CD4-positive, alpha-beta T cell treated with Interleukin-4 for 1 hour (primary cell): ENCODE measurements around the gene RASA3.

Source experiments
- DNase-seq, 2 donors: peaks; one replicate each; pipeline ENCODE4 v3.0.0-alpha.2; 2020 to 2022

Gene RASA3

GRCh38 chr13:113974304-113975281, 157.8 kb downstream of the RASA3 start:
- DNase-seq = no peak

- DNase-seq = no peak
Observed at GRCh38 chr13:113973218-113974164, 158.9 kb downstream of the RASA3 start, which contains the start of gene C13orf46. C13orf46 (minus strand) TSS chr13:113974076; CDS start chr13:113973997, 79 bp downstream.

GRCh38 chr13:113972451-113973217, 159.8 kb downstream of the RASA3 start:
- no peak for DNase-seq

GRCh38 chr13:113971471-113972231, 160.8 kb downstream of the RASA3 start:
- no peak for DNase-seq

GRCh38 chr13:113970810-113971470, 161.5 kb downstream of the RASA3 start:
- DNase-seq = no peak

- DNase-seq = no peak
Observed at GRCh38 chr13:113969973-113970611, 162.3 kb downstream of the RASA3 start.

GRCh38 chr13:113969311-113969972, 163.0 kb downstream of the RASA3 start:
- DNase-seq = no peak

- DNase-seq = no peak
Observed at GRCh38 chr13:113968463-113969310, 163.7 kb downstream of the RASA3 start.

- DNase-seq = no peak
Observed at GRCh38 chr13:113967729-113968462, 164.5 kb downstream of the RASA3 start.

GRCh38 chr13:113967206-113967720, 165.2 kb downstream of the RASA3 start:
- DNase-seq = no peak

- DNase-seq = no peak
Observed at GRCh38 chr13:113965968-113966884, 166.2 kb downstream of the RASA3 start.

GRCh38 chr13:113965383-113965874, 167.0 kb downstream of the RASA3 start:
- DNase-seq = no peak

- DNase-seq = no peak
Observed at GRCh38 chr13:113964251-113964995, 168.0 kb downstream of the RASA3 start.

- no peak for DNase-seq
Observed at GRCh38 chr13:113963376-113963775, 169.0 kb downstream of the RASA3 start.

GRCh38 chr13:113962975-113963374, 169.4 kb downstream of the RASA3 start:
- no peak for DNase-seq

- no peak for DNase-seq
Observed at GRCh38 chr13:113962386-113962785, 170.0 kb downstream of the RASA3 start.
